GM21825 (cell line): ENCODE results near the gene SH2D3C.
"Not testable (repeated sequence)": the region's sequence is repeated elsewhere in the genome, so short reads cannot be mapped to it uniquely, and the experiment has no call there.

Experiments used
- ATAC-seq: cut with Tn5 transposase; IDR thresholded peaks from one replicate; pipeline ENCODE4 v1.9.1; 2021; ENCODE audit warnings: mild to moderate bottlenecking, moderate library complexity; ENCODE audit not compliant: unreplicated experiment

Gene SH2D3C

GRCh38 chr9:127769101-127769500 lies 9.4 kb downstream of the SH2D3C start:
- no peak for ATAC-seq

DNA sequence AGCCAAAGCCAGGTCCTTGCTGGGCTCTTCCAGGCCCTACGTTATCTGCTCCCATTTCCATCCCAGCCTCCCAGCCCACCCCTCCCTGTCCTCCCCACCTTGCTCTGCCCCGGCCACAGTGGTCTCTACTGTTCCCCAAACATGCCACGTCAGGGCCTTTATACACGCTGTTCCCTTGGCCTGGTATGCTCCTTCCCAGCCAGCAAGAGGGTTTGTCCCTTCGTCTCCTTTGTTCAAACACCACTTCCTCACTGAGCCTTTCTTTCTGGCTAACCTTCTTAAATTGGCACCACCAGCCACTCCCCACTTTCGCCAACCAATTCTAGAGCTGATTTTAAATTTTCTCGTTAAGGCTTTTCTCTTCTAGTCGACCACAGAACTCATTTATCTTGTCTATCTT lies 9.8 kb downstream of the SH2D3C start:
- no peak for ATAC-seq

DNA sequence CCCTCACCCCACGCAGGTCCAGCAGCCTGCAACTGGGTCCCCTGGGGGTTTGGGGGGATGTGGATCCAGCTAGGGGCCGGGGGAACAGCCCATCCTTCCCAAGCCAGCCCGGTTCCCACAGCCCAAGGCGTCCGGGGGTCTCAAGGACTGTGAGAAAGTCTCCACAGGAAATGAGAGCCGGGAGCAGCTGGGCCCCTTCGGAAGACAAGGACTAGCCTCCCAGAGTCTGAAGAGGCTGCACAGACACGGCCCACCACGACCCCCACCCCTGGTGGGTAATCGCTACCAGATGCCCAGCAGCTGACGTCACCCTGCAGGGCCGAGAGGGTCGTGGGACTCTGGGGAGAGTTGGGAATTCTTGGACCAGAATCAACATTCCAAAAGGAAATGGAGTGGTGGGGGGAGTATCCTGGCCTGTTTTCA lies 10.5 kb downstream of the SH2D3C start:
- ATAC-seq = no peak

- no peak for ATAC-seq
These were observed 11.1 kb downstream of the SH2D3C start for GRCh38 chr9:127767410-127767809.

- ATAC-seq = no peak
These were observed 13.0 kb downstream of the SH2D3C start for GRCh38 chr9:127765418-127765817.

DNA sequence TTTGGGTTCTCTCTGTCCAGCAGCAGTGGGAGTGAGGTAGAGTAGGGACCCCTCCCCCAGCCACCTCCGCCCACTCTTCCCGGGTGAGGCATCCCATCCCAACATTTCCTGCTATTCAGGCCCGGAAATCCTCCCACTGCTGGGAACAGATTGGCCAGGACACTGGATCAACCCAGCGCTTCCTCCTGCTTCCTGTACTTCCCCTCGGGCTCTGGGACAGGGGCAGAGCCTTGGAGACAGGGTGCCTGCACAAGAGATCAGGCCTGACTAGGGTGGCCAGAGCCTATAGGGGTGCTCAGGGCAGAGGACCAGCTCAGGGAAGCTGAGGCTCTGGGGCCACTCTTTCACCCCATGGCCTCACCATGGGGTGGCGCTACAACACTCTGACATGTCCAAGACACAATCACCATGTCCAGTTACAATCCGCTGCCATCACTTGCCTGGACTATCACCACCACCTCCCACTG lies 14.5 kb downstream of the SH2D3C start:
- no peak for ATAC-seq

- ATAC-seq = no peak
These were observed 16.3 kb downstream of the SH2D3C start for GRCh38 chr9:127762111-127762676.

GRCh38 chr9:127761491-127761956 lies 16.9 kb downstream of the SH2D3C start:
- ATAC-seq = no peak

GRCh38 chr9:127761061-127761460 lies 17.4 kb downstream of the SH2D3C start:
- no peak for ATAC-seq

DNA sequence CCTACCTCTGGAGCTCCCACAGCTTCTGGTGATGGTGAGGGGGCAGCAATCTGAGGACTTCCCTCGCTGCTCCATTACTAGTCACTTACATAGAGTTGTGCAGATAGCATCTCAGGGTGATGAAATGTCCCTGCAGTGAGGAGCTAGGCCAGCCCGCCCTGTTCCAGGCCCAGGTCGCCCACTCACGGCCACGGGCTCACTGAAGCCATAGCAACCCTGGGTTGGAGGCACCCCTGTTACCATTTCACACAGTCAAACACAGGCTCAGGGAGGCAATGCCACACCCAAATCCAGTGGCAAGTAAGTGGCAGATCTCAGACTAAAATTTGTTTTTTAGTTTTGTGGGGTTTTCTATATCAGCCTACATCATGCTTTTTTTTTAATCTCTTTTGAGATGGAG lies 19.6 kb downstream of the SH2D3C start:
- no peak for ATAC-seq

GRCh38 chr9:127756776-127757175 lies 21.7 kb downstream of the SH2D3C start:
- ATAC-seq = not testable (repeated sequence)

- no peak for ATAC-seq
These were observed 22.2 kb downstream of the SH2D3C start for GRCh38 chr9:127756233-127756632.

DNA sequence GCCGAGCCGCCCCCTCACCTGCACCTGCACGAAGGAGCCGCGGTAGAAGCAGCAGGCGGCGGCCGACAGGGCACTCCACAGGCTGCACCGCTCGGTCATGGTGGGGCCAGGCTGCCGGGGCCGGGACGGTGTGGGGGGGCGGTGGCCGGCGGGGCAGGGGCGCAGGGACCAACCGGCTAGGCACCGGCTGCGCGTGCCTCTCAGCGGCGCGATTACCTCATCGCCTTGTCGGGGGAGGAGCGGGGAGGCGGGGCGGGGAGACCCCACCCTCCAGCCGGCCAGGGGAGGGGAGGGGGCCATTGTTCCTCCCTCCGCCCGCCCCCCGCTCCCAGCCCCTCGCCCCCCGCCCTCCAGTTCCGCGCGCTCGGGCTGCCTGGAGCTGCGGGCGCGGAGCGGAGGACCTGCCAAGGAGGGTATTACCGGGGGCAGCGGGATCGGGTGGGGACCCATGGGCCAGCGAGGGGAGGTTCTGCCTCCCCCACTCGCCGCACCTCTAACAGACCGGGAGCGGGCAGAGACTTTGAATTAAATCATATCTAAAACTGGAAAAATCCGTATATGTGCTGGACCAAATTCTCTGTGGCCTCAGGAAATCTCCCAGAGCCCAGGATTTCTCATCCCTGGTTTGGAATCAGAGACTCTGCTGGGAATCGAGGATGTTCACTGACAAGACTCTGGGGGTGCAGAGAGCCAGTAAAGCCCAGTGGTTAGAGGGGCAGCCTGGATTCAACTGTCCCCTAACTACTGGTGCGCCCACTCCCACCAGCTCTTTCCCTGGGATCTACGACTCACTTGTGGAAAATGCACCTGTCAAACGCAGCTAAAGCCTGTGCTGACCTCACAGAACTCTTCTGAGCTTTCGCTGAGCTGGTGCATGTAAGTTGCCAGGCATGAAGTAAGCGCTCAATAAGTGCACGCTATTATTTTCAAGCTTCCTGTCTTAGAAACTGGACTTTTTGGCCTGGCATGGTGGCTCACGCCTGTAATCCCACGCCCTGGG lies 23.1 kb downstream of the SH2D3C start:
- no peak for ATAC-seq

DNA sequence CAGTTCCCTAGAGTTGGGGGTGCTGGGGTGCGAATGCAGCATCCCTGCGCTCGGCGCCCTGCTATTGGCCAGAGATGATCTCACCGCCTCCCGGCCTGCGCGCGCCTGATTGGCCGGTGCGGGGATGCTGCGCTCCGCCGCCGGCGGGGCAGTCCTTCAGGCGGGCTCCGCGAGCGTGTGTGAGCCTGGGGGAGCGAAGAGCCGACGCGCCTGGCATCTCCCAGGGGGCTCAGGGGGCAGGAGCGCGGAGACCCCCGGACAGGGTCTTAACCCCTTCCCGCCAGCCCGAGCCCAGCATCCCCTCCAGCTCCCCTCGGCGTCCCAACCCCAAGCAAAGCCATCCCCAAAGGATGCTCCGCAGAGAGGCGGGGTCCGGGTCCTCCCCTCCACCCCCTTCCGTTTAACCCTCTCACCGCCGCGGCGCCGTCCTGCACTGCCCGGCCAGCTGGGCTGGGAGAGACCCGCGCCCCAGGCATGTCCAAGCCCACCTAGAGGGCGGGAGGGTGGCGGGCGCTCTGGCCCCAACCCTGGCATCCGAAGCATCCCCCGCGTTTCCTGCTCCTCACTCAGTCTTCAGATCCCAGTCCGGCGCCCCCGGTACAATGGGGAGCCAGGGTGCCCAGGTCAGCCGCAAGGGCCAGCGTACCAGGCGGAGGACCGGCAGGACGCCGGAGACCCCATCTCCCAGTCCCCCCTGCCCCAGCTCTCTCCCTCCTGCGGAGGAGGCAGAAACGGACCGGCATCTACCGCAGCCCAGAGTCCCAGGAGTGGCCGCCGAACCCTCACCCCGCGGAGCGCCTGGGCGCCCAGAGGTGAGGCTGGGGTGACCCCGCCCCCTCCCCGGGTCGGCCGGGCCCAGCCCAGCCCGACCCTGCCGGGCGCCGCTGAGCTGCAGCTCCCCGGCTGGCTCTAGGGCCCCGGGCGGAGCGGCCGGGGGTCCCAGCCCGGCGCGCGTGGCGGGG lies 24.1 kb downstream of the SH2D3C start:
- ATAC-seq = no peak

- ATAC-seq = no peak
These were observed 24.8 kb downstream of the SH2D3C start for GRCh38 chr9:127753622-127754021.

- no peak for ATAC-seq
These were observed 25.3 kb downstream of the SH2D3C start for GRCh38 chr9:127753148-127753547.

DNA sequence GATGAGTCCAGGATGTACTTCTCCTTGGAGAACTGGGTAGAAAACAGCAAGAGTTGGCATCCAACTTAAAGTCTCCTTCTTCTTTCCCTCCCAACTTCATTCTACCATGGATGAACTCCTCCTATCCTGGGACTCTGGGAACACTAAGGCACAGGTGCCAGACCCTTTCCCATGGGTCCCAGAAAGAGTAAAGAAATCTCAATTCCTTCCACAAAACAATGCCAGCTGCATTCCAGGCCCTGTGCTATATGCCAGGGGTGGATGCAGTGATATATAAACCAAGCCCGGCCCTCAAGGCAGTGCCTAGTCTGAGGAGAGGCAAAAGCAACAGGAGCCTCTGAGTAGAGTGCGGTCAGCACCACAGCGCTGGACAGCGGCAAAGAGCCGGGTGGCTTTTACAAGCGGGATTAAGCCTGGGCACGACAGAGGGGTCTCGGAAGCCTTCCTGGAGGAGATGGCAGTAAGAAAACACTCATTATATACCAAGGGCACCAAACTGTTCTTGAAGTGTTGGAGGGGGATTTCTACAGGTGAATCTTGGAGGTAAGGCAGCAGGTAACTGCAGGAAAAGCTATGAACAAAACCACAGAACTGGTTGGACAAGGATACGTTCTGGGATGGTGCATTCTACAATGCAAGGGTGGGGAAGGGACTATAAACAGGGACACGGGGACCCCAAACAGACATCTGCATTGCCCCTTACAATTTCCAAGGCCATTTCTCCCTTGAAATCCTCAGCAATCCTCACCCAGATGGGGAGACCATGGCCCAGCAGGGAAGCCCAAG lies 27.0 kb downstream of the SH2D3C start:
- ATAC-seq = no peak

- ATAC-seq = no peak
These were observed 29.2 kb downstream of the SH2D3C start for GRCh38 chr9:127749090-127749787.

- ATAC-seq = no peak
These were observed 31.4 kb downstream of the SH2D3C start for GRCh38 chr9:127746959-127747569.
